H9 (cell line): Measurements from ENCODE around the gene MSI2. TPM values are rescaled to one million over a fixed set of nuclear protein-coding genes. Genes with fewer than 3 reads are reported as not detected.

ENCODE experiments used
- DNase-seq: peaks from one replicate; pipeline ENCODE4 v3.0.0-alpha.2; 2017
- H2AFZ ChIP-seq: one replicate; pipeline ENCODE4 v1.6.1; 2013; ENCODE audit warnings: mild to moderate bottlenecking, low read length, control low read depth, moderate library complexity
- H2AK5ac ChIP-seq: 2 replicates; pipeline ENCODE4 v1.6.1; 2013; ENCODE audit warnings: low read length, control low read depth, mixed read lengths; ENCODE audit not compliant: insufficient read length
- H2BK120ac ChIP-seq: one replicate; pipeline ENCODE4 v1.6.1; 2013; ENCODE audit warnings: low read depth, mild to moderate bottlenecking, low read length, control low read depth, inconsistent platforms; ENCODE audit not compliant: poor library complexity, severe bottlenecking
- H2BK12ac ChIP-seq: 2 replicates; pipeline ENCODE4 v1.6.1; 2013; ENCODE audit warnings: low read length, control low read depth, mixed read lengths, low read depth; ENCODE audit not compliant: insufficient read length
- H2BK15ac ChIP-seq: 2 replicates; pipeline ENCODE4 v1.6.1; 2013; ENCODE audit warnings: low read depth, low read length, control low read depth
- H2BK20ac ChIP-seq: one replicate; pipeline ENCODE4 v1.6.1; 2013; ENCODE audit warnings: low read depth, mild to moderate bottlenecking, low read length, control low read depth, inconsistent platforms; ENCODE audit not compliant: poor library complexity, severe bottlenecking
- H2BK5ac ChIP-seq: 2 replicates; pipeline ENCODE4 v1.6.1; 2013; ENCODE audit warnings: low read length, control low read depth, mixed read lengths; ENCODE audit not compliant: insufficient read length
- H3K14ac ChIP-seq: 2 replicates; pipeline ENCODE4 v1.6.1; 2013; ENCODE audit warnings: low read length, control low read depth; ENCODE audit not compliant: insufficient read depth
- H3K18ac ChIP-seq: 2 replicates; pipeline ENCODE4 v1.6.1; 2013; ENCODE audit warnings: low read depth, mild to moderate bottlenecking, mixed read lengths, low read length, control low read depth; ENCODE audit not compliant: insufficient read length
- H3K23ac ChIP-seq: 2 replicates; pipeline ENCODE4 v1.6.1; 2013; ENCODE audit warnings: low read length, control low read depth, mixed read lengths, low read depth; ENCODE audit not compliant: insufficient read length
- H3K23me2 ChIP-seq: 2 replicates; pipeline ENCODE4 v1.6.1; 2013; ENCODE audit warnings: low read depth, mild to moderate bottlenecking, mixed read lengths, low read length, control low read depth; ENCODE audit not compliant: insufficient read length, poor library complexity, severe bottlenecking
- H3K27ac ChIP-seq: 2 replicates; pipeline ENCODE4 v1.5.1; 2013; ENCODE audit warnings: low read length, control low read depth, mixed read lengths, low read depth; ENCODE audit not compliant: insufficient read length
- H3K27me3 ChIP-seq: 2 replicates; pipeline ENCODE4 v1.6.1; 2013; ENCODE audit warnings: low read length, control low read depth, inconsistent platforms; ENCODE audit not compliant: insufficient read depth
- H3K4ac ChIP-seq: 2 replicates; pipeline ENCODE4 v1.6.1; 2013; ENCODE audit warnings: low read depth, mild to moderate bottlenecking, control low read depth, inconsistent platforms, low read length, moderate library complexity
- H3K4me1 ChIP-seq: 2 replicates; pipeline ENCODE4 v1.6.1; 2013; ENCODE audit warnings: low read length, control low read depth, inconsistent platforms; ENCODE audit not compliant: insufficient read depth
- H3K4me2 ChIP-seq: 2 replicates; pipeline ENCODE4 v1.6.1; 2013; ENCODE audit warnings: low read length, control low read depth, mixed read lengths; ENCODE audit not compliant: insufficient read length, insufficient read depth
- H3K56ac ChIP-seq: 2 replicates; pipeline ENCODE4 v1.6.1; 2013; ENCODE audit warnings: low read depth, mild to moderate bottlenecking, mixed read lengths, low read length, control low read depth; ENCODE audit not compliant: insufficient read length
- H3K79me1 ChIP-seq: 2 replicates; pipeline ENCODE4 v1.6.1; 2013; ENCODE audit warnings: low read depth, mild to moderate bottlenecking, moderate library complexity, low read length, control low read depth, inconsistent platforms; ENCODE audit not compliant: insufficient read depth, poor library complexity, severe bottlenecking
- H3K79me2 ChIP-seq: 2 replicates; pipeline ENCODE4 v1.6.1; 2013; ENCODE audit warnings: low read length, control low read depth, inconsistent platforms; ENCODE audit not compliant: insufficient read depth
- H3K9ac ChIP-seq: 2 replicates; pipeline ENCODE4 v1.6.1; 2013; ENCODE audit warnings: low read length, control low read depth, mixed read lengths; ENCODE audit not compliant: insufficient read length; ENCODE audit errors: extremely low read depth
- H3K9me3 ChIP-seq: one replicate; pipeline ENCODE4 v1.6.1; 2013; ENCODE audit warnings: low read depth, low read length, inconsistent platforms; ENCODE audit not compliant: control insufficient read depth
- H3T11ph ChIP-seq: one replicate; pipeline ENCODE4 v1.6.1; 2013; ENCODE audit warnings: mild to moderate bottlenecking, low read length, control low read depth, inconsistent platforms
- H4K20me1 ChIP-seq: one replicate; pipeline ENCODE4 v1.6.1; 2013; ENCODE audit not compliant: control insufficient read depth, insufficient read length, insufficient read depth
- H4K5ac ChIP-seq: 2 replicates; pipeline ENCODE4 v1.6.1; 2013; ENCODE audit warnings: low read depth, mild to moderate bottlenecking, mixed read lengths, low read length, control low read depth; ENCODE audit not compliant: insufficient read length
- H4K8ac ChIP-seq: replicated peaks from 2 replicates; pipeline ENCODE4 v1.6.1; 2013; ENCODE audit warnings: low read length, control low read depth, mixed read lengths, low read depth; ENCODE audit not compliant: insufficient read length
- H4K91ac ChIP-seq: 2 replicates; pipeline ENCODE4 v1.6.1; 2013; ENCODE audit warnings: low read depth, mild to moderate bottlenecking, moderate library complexity, mixed read lengths, low read length, control low read depth; ENCODE audit not compliant: insufficient read length
- H3K27ac Mint-ChIP-seq, 3 experiments: 2 replicates in 2 of 3; 3 replicates in 1 of 3; pipeline ENCODE4 v1.8.0; 2020 to 2021; ENCODE audit warnings: mixed read lengths in 3 of 3, mild to moderate bottlenecking in 1 of 3, moderate library complexity in 1 of 3
- H3K27me3 Mint-ChIP-seq: 2 replicates; pipeline ENCODE4 v1.8.0; 2021; ENCODE audit warnings: low read depth, mild to moderate bottlenecking, moderate library complexity, mixed read lengths
- H3K36me3 Mint-ChIP-seq, 3 experiments: 2 replicates in 2 of 3; 3 replicates in 1 of 3; pipeline ENCODE4 v1.8.0; 2020 to 2021; ENCODE audit warnings: low read depth in 3 of 3, mixed read lengths in 3 of 3; ENCODE audit not compliant: insufficient read depth in 1 of 3
- H3K4me1 Mint-ChIP-seq, 2 experiments: 2 replicates each; pipeline ENCODE4 v1.8.0; 2020; ENCODE audit warnings: mixed read lengths in 2 of 2
- H3K4me3 Mint-ChIP-seq, 2 experiments: 2 replicates in 1 of 2; 3 replicates in 1 of 2; pipeline ENCODE4 v1.8.0; 2020 to 2021; ENCODE audit warnings: mild to moderate bottlenecking in 2 of 2, mixed read lengths in 2 of 2, moderate library complexity in 1 of 2
- H3K9me3 Mint-ChIP-seq, 2 experiments: 2 replicates in 1 of 2; 3 replicates in 1 of 2; pipeline ENCODE4 v1.8.0; 2020; ENCODE audit warnings: mild to moderate bottlenecking in 2 of 2, mixed read lengths in 2 of 2, moderate library complexity in 1 of 2
- CTCF ChIP-seq: fragments of 200-600 bp; sonication (generic); conservative IDR thresholded peaks from 3 replicates; pipeline ENCODE4 v1.8.0; 2021; ENCODE audit warnings: antibody characterized with exemption, mild to moderate bottlenecking
- WGBS: extraction: QIAGEN DNeasy Blood & Tissue Kit; methylation state at CpG from one replicate; pipeline ENCODE4 v1.1.7; 2013; ENCODE audit warnings: missing lambda C conversion rate, low lambda C conversion rate, mixed read lengths; ENCODE audit not compliant: insufficient read length; ENCODE audit errors: extremely low coverage; 5-methylcytosine and 5-hydroxymethylcytosine counted together
- total RNA-seq: library from RNA; stranded (reverse); gene quantifications from 2 replicates; pipeline ENCODE4 v1.2.1, GENCODE V29; 2021

Gene MSI2
- total RNA-seq, 1 experiment from 2014 or later: 98.5 TPM

GRCh38 chr17:57727630-57728175 is 471.4 kb downstream of the MSI2 start:
- Histone ChIP-seq H4K8ac (no peak overlapping the region), H3K9me3 (no peaks in the 10 kb centered on the region), H3K23ac (no peak overlapping the region), H3K18ac (no peak overlapping the region), H3K27ac (no peak overlapping the region), H2AK5ac (no peak overlapping the region), H3K79me2 (no peaks in the 10 kb centered on the region), H3K79me1 (no peaks in the 10 kb centered on the region), H4K20me1 (no peaks in the 10 kb centered on the region), H3K4me1 (no peaks in the 10 kb centered on the region), H3K9ac (no peak overlapping the region), H3K14ac (no peak overlapping the region), H3K4me2 (no peak overlapping the region), H2BK5ac (no peak overlapping the region), H2BK120ac (no peak overlapping the region), H3K56ac (no peak overlapping the region), H2BK12ac (no peak overlapping the region), H2BK20ac (no peak overlapping the region), H3K23me2 (no peaks in the 10 kb centered on the region), H4K5ac (no peak overlapping the region), H3K4ac (no peak overlapping the region), H4K91ac (no peak overlapping the region), H3T11ph (no peak overlapping the region), H2BK15ac (no peak overlapping the region), H2AFZ (no peak overlapping the region), H3K27me3 (no peaks in the 10 kb centered on the region)
- no peak for TF ChIP-seq CTCF
- H3K27me3 Mint-ChIP-seq: peaks cover 5% of the 10 kb centered on the region
- no peak overlapping the region for H3K4me3 Mint-ChIP-seq
- 0 out of 4 replicates have a peak, but pooled peaks cover 0 to 5% of the 10 kb centered on the region in 2 experiments for H3K4me1 Mint-ChIP-seq
- H3K36me3 Mint-ChIP-seq: no peaks in the 10 kb centered on the region
- H3K27ac Mint-ChIP-seq: no peak overlapping the region; a peak in 1 of 7 replicates
- WGBS: no CpG with 5 or more reads among the region's 8 CpGs
- H3K9me3 Mint-ChIP-seq: no peaks in the 10 kb centered on the region
- DNase-seq: no peak
